Naive thymus-derived CD8-positive, alpha-beta T cell (primary cell): Measurements from ENCODE around the gene CSGALNACT2. TPM values are rescaled to one million over a fixed set of nuclear protein-coding genes. Genes with fewer than 3 reads are reported as not detected.
A peak's percentile ranks its signal among the peaks of the same experiment; 100 is the strongest.

Experiments
- ATAC-seq, 2 donors: fragments of 150-1000 bp; cut with Tn5 transposase in 1 of 2; sonication (Bioruptor Pico), chemical (Tn5 transposase) in 1 of 2; 1 replicate in 1 of 2; 2 replicates in 1 of 2; pipeline ENCODE4 v1.10.0; 2021; ENCODE audit warnings: mild to moderate bottlenecking in 2 of 2, moderate library complexity in 2 of 2
- POLR2A ChIA-PET: fragments of 350-600 bp; sonication (Branson Sonifier 250); formaldehyde crosslinking; loops from one replicate; lab custom pipeline; 2021; ENCODE audit warnings: antibody characterized with exemption; lab: Charles Lee
- DNase-seq, 10 donors: peaks; one replicate each; pipeline versions ENCODE4 v3.0.0 to v3.0.0-alpha.2; 2020 to 2022
- H3K27ac Mint-ChIP-seq, 10 donors: one replicate each; pipeline ENCODE4 v1.8.0; 2020 to 2022; ENCODE audit warnings: mild to moderate bottlenecking in 10 of 10, mixed read lengths in 10 of 10, moderate library complexity in 4 of 10, inconsistent platforms in 1 of 10
- H3K27me3 Mint-ChIP-seq, 5 donors: one replicate each; pipeline ENCODE4 v1.8.0; 2021 to 2022; ENCODE audit warnings: mixed read lengths in 5 of 5
- H3K36me3 Mint-ChIP-seq, 3 donors: one replicate each; pipeline ENCODE4 v1.8.0; 2020 to 2022; ENCODE audit warnings: mixed read lengths in 3 of 3, mild to moderate bottlenecking in 2 of 3, inconsistent platforms in 1 of 3
- H3K4me1 Mint-ChIP-seq, 4 donors: one replicate each; pipeline ENCODE4 v1.8.0; 2021 to 2022; ENCODE audit warnings: mixed read lengths in 4 of 4
- H3K4me3 Mint-ChIP-seq, 10 donors: one replicate each; pipeline ENCODE4 v1.8.0; 2020 to 2022; ENCODE audit warnings: mild to moderate bottlenecking in 10 of 10, mixed read lengths in 10 of 10, moderate library complexity in 6 of 10, inconsistent platforms in 1 of 10
- H3K9me3 Mint-ChIP-seq, 9 donors: one replicate each; pipeline ENCODE4 v1.8.0; 2020 to 2022; ENCODE audit warnings: mixed read lengths in 9 of 9, mild to moderate bottlenecking in 3 of 9, inconsistent platforms in 1 of 9, moderate library complexity in 1 of 9
- polyA plus RNA-seq, 3 donors: library from polyadenylated mRNA; unstranded; fragments of 300-500 nt; fragmentation: Illumina TruSeq; gene quantifications; one replicate each; pipeline ENCODE4 v1.2.3, GENCODE V29; 2021
- total RNA-seq, 8 experiments: library from RNA in 2 of 8; stranded (reverse) in 2 of 8; gene quantifications; one replicate each; pipeline ENCODE4 v1.2.3 and lab custom pipeline; 2021 to 2026

The CSGALNACT2 gene
- total and polyA plus RNA-seq, 5 experiments from 2014 or later, result 15.0 to 61.0 (median 20.0) TPM

- no peak overlapping the region for H3K4me3 Mint-ChIP-seq
- POLR2A ChIA-PET, result no interaction called here
- no peaks in the 10 kb centered on the region for H3K27me3 Mint-ChIP-seq
- H3K36me3 Mint-ChIP-seq, result no peaks in the 10 kb centered on the region
- DNase-seq (peak in 1 of 10 donors; percentile 35), ATAC-seq (no peak)
- no peaks in the 10 kb centered on the region for H3K9me3 Mint-ChIP-seq
- peaks cover 0 to 2% (median under 1%) of the 10 kb centered on the region in 4 donors for H3K4me1 Mint-ChIP-seq
- no peak overlapping the region for H3K27ac Mint-ChIP-seq
Measured at GRCh38 chr10:43114088-43114742, 24.0 kb upstream of the CSGALNACT2 start.

GRCh38 chr10:43114743-43115611 is 23.3 kb upstream of the CSGALNACT2 start:
- no peaks in the 10 kb centered on the region for H3K9me3 Mint-ChIP-seq
- H3K4me1 Mint-ChIP-seq, result peaks cover 2 to 6% (median 4%) of the 10 kb centered on the region in 4 donors
- peak in 1 of 10 donors; percentile 38 for DNase-seq
- no peaks in the 10 kb centered on the region for H3K36me3 Mint-ChIP-seq
- no peak for ATAC-seq
- POLR2A ChIA-PET, result interaction anchor here (0.9 kb wide), 1 partner anchor 26 kb away, joined by 4 read pairs; no protein-coding TSS in a partner anchor
- no peak overlapping the region for H3K4me3 Mint-ChIP-seq
- H3K27me3 Mint-ChIP-seq, result no peaks in the 10 kb centered on the region
- no peak overlapping the region for H3K27ac Mint-ChIP-seq

GRCh38 chr10:43115881-43116595 is 22.2 kb upstream of the CSGALNACT2 start:
- H3K36me3 Mint-ChIP-seq, result no peaks in the 10 kb centered on the region
- no peaks in the 10 kb centered on the region for H3K9me3 Mint-ChIP-seq
- H3K27me3 Mint-ChIP-seq, result no peaks in the 10 kb centered on the region
- no peak for ATAC-seq
- no peak overlapping the region for H3K4me3 Mint-ChIP-seq
- H3K4me1 Mint-ChIP-seq, result peaks cover 6 to 15% (median 14%) of the 10 kb centered on the region in 4 donors
- POLR2A ChIA-PET, result interaction anchor here (1.4 kb wide), 1 partner anchor 12 kb away, joined by 3 read pairs; no protein-coding TSS in a partner anchor
- peak overlapping the region in 2 of 10 donors; percentile 62 to 74 for H3K27ac Mint-ChIP-seq
- peak in 1 of 10 donors; percentile 60 for DNase-seq

- DNase-seq (no peak), ATAC-seq (no peak)
- Mint-ChIP-seq H3K4me3 (no peak overlapping the region), H3K27ac (no peak overlapping the region), H3K4me1 (peaks cover 12 to 21% (median 20%) of the 10 kb centered on the region in 4 donors), H3K9me3 (no peaks in the 10 kb centered on the region), H3K36me3 (no peaks in the 10 kb centered on the region), H3K27me3 (no peaks in the 10 kb centered on the region)
- POLR2A ChIA-PET, result interaction anchor here (1.4 kb wide), 1 partner anchor 12 kb away, joined by 3 read pairs; no protein-coding TSS in a partner anchor
Measured at GRCh38 chr10:43116596-43116995, 21.6 kb upstream of the CSGALNACT2 start.

- DNase-seq (no peak), ATAC-seq (no peak)
- POLR2A ChIA-PET, result interaction anchor here (1.4 kb wide), 1 partner anchor 13 kb away, joined by 3 read pairs; no protein-coding TSS in a partner anchor
- H3K36me3 Mint-ChIP-seq, result no peaks in the 10 kb centered on the region
- H3K9me3 Mint-ChIP-seq, result no peaks in the 10 kb centered on the region
- H3K4me3 Mint-ChIP-seq, result no peak overlapping the region
- peaks cover 13 to 27% (median 24%) of the 10 kb centered on the region in 4 donors for H3K4me1 Mint-ChIP-seq
- no peaks in the 10 kb centered on the region for H3K27me3 Mint-ChIP-seq
- peak overlapping the region in 1 of 10 donors; percentile 37 for H3K27ac Mint-ChIP-seq
Measured at GRCh38 chr10:43117031-43117776, 21.0 kb upstream of the CSGALNACT2 start.

GRCh38 chr10:43117777-43118583 is 20.3 kb upstream of the CSGALNACT2 start:
- DNase-seq (no peak), ATAC-seq (no peak)
- Mint-ChIP-seq H3K36me3 (no peaks in the 10 kb centered on the region), H3K4me3 (no peak overlapping the region), H3K27me3 (no peaks in the 10 kb centered on the region), H3K27ac (peak overlapping the region in 2 of 10 donors; percentile 37 to 41), H3K4me1 (peaks cover 13 to 35% (median 24%) of the 10 kb centered on the region in 4 donors), H3K9me3 (no peaks in the 10 kb centered on the region)
- POLR2A ChIA-PET, result interaction anchor here (1.4 to 5.7 kb wide), 2 partner anchors 14 to 20 kb away, joined by 3 to 113 read pairs; partner anchors contain the start of gene CSGALNACT2

GRCh38 chr10:43118631-43119415 is 19.4 kb upstream of the CSGALNACT2 start:
- ATAC-seq (no peak), DNase-seq (no peak)
- H3K4me3 Mint-ChIP-seq, result no peak overlapping the region
- POLR2A ChIA-PET, result interaction anchor here (5.7 kb wide), 1 partner anchor 19 kb away, joined by 113 read pairs; the partner anchor contains the start of gene CSGALNACT2
- H3K9me3 Mint-ChIP-seq, result no peaks in the 10 kb centered on the region
- no peaks in the 10 kb centered on the region for H3K36me3 Mint-ChIP-seq
- peak overlapping the region in 4 of 10 donors; percentile 22 to 84 (median 51) for H3K27ac Mint-ChIP-seq
- H3K4me1 Mint-ChIP-seq, result peaks cover 13 to 37% (median 24%) of the 10 kb centered on the region in 4 donors
- no peaks in the 10 kb centered on the region for H3K27me3 Mint-ChIP-seq

GRCh38 chr10:43119416-43120115 is 18.7 kb upstream of the CSGALNACT2 start:
- no peaks in the 10 kb centered on the region for H3K27me3 Mint-ChIP-seq
- no peaks in the 10 kb centered on the region for H3K36me3 Mint-ChIP-seq
- H3K4me1 Mint-ChIP-seq, result peaks cover 15 to 37% (median 24%) of the 10 kb centered on the region in 4 donors
- no peaks in the 10 kb centered on the region for H3K9me3 Mint-ChIP-seq
- H3K27ac Mint-ChIP-seq, result peak overlapping the region in 3 of 10 donors; percentile 14 to 88 (median 44)
- POLR2A ChIA-PET, result interaction anchor here (0.7 to 5.7 kb wide), 2 partner anchors 18 to 65 kb away, joined by 3 to 113 read pairs; partner anchors contain the start of gene CSGALNACT2
- DNase-seq (no peak), ATAC-seq (no peak)
- H3K4me3 Mint-ChIP-seq, result no peak overlapping the region

- Mint-ChIP-seq H3K4me1 (peaks cover 15 to 37% (median 24%) of the 10 kb centered on the region in 4 donors), H3K36me3 (no peaks in the 10 kb centered on the region), H3K27ac (peak overlapping the region; percentile 75 to 94 (median 87)), H3K4me3 (peak overlapping the region; percentile 25 to 75 (median 55)), H3K9me3 (no peaks in the 10 kb centered on the region), H3K27me3 (no peaks in the 10 kb centered on the region)
- ATAC-seq (no peak), DNase-seq (no peak)
- POLR2A ChIA-PET, result interaction anchor here (0.7 to 5.7 kb wide), 4 partner anchors 10 to 66 kb away, joined by 3 to 113 read pairs (median 4); partner anchors contain the start of gene CSGALNACT2
Measured at GRCh38 chr10:43120116-43120928, 17.9 kb upstream of the CSGALNACT2 start.
